ENCODE data around the gene BCL2. TPM values are rescaled to one million over a fixed set of nuclear protein-coding genes. Genes with fewer than 3 reads are reported as not detected.
A peak's percentile ranks its signal among the peaks of the same experiment; 100 is the strongest.

BCL2 gene
- total and polyA plus RNA-seq, 9 donors, result 13.7 to 43.9 (median 35.7) TPM

GRCh38 chr18:63180321-63180720 lies 139.2 kb downstream of the BCL2 start:
- Histone ChIP-seq H3K27ac (no peak overlapping the region), H3K4me1 (ENCODE audit: insufficient read depth) (peaks cover 13% of the 10 kb centered on the region), H3K36me3 (no peaks in the 10 kb centered on the region), H3K4me3 (no peak overlapping the region), H3K9me3 (no peaks in the 10 kb centered on the region), H3K27me3 (no peaks in the 10 kb centered on the region)
- intact Hi-C loops (cut with DNase I), result no loop called here
- DNase-seq, result no peak
- TF ChIP-seq EP300 (IDR thresholded peaks at IDR 0.05), result no peak
- TF ChIP-seq CTCF (IDR thresholded peaks at IDR 0.05), result no peak
- TF ChIP-seq POLR2A (IDR thresholded peaks at IDR 0.05), result no peak
- WGBS, 3 donors, result 59 to 68% (median 63%) methylated on average over 11 of the region's 11 CpGs

- Histone ChIP-seq H3K9me3 (no peaks in the 10 kb centered on the region), H3K4me3 (no peak overlapping the region), H3K27me3 (no peaks in the 10 kb centered on the region), H3K36me3 (no peaks in the 10 kb centered on the region), H3K4me1 (ENCODE audit: insufficient read depth) (peaks cover 10% of the 10 kb centered on the region), H3K27ac (peak overlapping the region in 1 of 2 donors; percentile 32)
- intact Hi-C loops (cut with DNase I), result no loop called here
- TF ChIP-seq POLR2A (IDR thresholded peaks at IDR 0.05) (no peak), CTCF (IDR thresholded peaks at IDR 0.05) (no peak), EP300 (IDR thresholded peaks at IDR 0.05) (no peak)
- no peak for DNase-seq
- WGBS, 3 donors, result 96 to 97% (median 97%) methylated on average over 9 of the region's 9 CpGs
These were observed 140.1 kb downstream of the BCL2 start for GRCh38 chr18:63179422-63179821.

- Histone ChIP-seq H3K4me3 (no peak overlapping the region), H3K9me3 (no peaks in the 10 kb centered on the region), H3K27ac (peak overlapping the region in 1 of 2 donors; percentile 32), H3K4me1 (ENCODE audit: insufficient read depth) (peaks cover 10% of the 10 kb centered on the region), H3K27me3 (no peaks in the 10 kb centered on the region), H3K36me3 (no peaks in the 10 kb centered on the region)
- WGBS, 3 donors, result 78 to 82% (median 81%) methylated on average over 2 of the region's 2 CpGs
- DNase-seq, result no peak
- intact Hi-C loops (cut with DNase I), result no loop called here
- TF ChIP-seq POLR2A (IDR thresholded peaks at IDR 0.05), result no peak
- TF ChIP-seq EP300 (IDR thresholded peaks at IDR 0.05), result no peak
- no peak for TF ChIP-seq CTCF (IDR thresholded peaks at IDR 0.05)
These were observed 140.6 kb downstream of the BCL2 start for GRCh38 chr18:63178971-63179370.

- no peak for TF ChIP-seq CTCF (IDR thresholded peaks at IDR 0.05)
- TF ChIP-seq POLR2A (IDR thresholded peaks at IDR 0.05), result no peak
- TF ChIP-seq EP300 (IDR thresholded peaks at IDR 0.05), result no peak
- Histone ChIP-seq H3K4me3 (peak overlapping the region; percentile 17), H3K4me1 (ENCODE audit: insufficient read depth) (peaks cover 10% of the 10 kb centered on the region), H3K27ac (peak overlapping the region; percentile 8 to 23), H3K9me3 (no peaks in the 10 kb centered on the region), H3K27me3 (no peaks in the 10 kb centered on the region), H3K36me3 (no peaks in the 10 kb centered on the region)
- intact Hi-C loops (cut with DNase I), result no loop called here
- DNase-seq, result peak; percentile 65 to 92 (median 81)
- 62 to 74% (median 63%) methylated on average over 25 of the region's 25 CpGs for WGBS, 3 donors
These were observed 141.4 kb downstream of the BCL2 start for GRCh38 chr18:63177919-63178821.

Data from ovary (tissue), 9 donors.